ENCODE results near the gene EBP.
A peak's percentile ranks its signal among the peaks of the same experiment; 100 is the strongest.
"Not testable (repeated sequence)": the region's sequence is repeated elsewhere in the genome, so short reads cannot be mapped to it uniquely, and the experiment has no call there.

EBP gene

DNA sequence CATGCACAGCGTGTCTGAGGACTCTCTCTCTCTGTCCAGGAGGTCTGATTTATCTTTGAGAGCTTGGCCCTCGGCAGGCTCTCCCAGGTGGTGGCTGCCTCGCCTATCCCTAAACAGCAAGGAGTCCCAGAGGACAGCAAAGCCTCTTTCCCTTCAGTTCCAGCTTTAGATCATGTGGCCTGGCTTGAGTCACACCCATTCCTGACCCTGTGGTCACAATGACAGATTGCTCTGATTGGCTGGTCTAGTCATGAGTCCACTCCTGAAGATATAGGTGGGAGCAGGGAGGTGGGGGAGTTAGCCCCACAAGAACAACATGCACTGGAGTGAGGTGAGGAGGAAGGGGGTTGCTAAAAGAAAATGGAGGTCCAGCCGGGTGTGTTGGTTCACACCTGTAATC, 24.9 kb upstream of the EBP start:
- DNase-seq: no peak

GRCh38 chrX:48497871-48498270, 23.7 kb upstream of the EBP start:
- DNase-seq: no peak

DNA sequence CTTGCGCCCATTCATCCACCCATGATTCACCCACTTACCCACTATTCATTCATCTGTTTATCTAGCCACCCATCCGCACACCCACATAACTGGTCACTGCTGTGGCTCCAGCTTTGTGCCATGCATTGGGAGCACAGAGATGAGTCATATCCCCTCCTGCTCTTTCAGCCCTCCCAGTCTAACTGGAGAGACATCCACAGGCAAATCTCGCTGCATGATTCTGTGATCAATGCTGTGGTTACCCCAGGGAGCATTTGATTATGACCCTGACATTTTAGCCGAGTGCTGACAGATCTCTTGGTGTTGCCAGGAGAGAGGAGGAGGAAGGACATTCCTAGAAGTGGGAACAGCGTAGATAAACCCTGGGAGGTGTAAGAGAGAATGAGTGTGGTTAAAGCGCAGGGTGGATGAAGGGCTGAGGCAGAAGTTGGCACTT, 23.2 kb upstream of the EBP start:
- DNase-seq: no peak

DNA sequence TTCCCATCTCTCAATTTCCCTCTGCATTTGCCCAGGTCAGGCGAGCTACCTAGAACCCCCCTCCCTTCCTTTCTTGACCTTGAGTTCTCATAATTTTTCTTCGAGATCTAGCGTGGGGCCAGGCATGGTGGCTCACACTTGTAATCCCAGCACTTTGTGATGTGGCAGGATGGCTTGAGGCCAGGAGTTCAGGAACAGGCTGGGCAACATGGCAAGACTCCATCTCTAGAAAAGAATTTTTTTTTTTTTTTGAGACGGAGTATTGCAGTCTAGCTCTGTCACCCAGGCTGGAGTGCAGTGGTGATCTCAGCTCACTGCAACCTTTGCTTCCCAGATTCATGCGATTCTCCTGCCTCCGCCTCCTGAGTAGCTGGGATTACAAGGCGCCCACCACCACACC, 17.3 kb upstream of the EBP start:
- DNase-seq: no peak

DNA sequence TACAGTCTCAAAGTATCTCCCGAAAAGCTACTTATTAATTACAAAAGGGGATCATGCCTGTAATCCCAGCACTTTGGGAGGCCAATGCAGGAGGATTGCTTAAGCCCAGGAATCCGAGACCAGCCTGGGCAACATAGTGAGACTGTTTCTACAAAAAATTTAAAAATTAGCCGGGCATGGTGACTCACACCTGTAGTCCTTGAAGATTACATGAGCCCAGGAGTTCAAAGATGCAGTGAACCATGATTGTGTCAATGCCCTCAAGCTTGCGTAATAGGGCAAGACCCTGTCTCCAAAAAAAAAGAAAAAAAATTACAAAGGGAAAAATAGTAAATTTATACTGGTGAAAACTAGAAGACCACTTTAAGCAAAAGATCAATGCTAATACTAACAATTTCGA, 16.1 kb upstream of the EBP start:
- DNase-seq: no peak

DNA sequence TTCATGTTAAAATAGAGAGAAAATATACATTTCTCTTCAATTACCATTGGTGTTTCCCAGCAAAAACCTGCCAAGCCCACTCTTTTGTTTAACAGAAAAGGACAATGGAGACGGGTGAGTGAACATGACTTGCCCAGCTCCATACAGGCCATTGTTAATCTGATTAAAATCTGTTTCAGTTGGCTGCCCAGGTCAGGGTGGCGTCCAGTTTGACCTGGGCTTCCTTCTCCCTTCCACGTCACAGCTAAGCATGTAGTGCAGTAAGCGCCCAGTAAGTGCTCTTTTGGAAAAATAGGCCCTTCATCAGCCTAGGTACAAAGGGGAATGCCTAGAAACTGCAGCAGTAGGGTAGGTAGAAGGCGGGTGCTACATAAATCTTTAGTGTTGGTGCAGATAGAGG, 14.4 kb upstream of the EBP start:
- DNase-seq: no peak

- peak; percentile 87 for DNase-seq
These were observed 13.0 kb upstream of the EBP start, which contains the start of gene PORCN for GRCh38 chrX:48508400-48509244. PORCN (plus strand) TSS chrX:48508992; CDS start chrX:48509821, 829 bp downstream.

- DNase-seq: no peak
These were observed 12.4 kb upstream of the EBP start for GRCh38 chrX:48509245-48509590.

DNA sequence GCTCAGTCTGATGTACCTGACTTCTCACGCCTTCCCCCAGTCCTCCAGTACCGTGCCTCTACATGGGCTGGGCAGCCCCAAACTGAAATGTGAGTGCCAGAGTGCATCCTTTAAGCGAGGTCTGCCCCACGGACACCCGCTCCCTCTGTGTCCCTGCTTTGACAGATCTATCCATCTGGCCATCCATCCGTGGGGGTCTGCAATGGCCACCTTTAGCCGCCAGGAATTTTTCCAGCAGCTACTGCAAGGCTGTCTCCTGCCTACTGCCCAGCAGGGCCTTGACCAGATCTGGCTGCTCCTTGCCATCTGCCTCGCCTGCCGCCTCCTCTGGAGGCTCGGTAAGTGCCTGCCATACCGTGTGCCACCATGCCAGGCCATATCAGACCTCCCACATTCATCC, 12.0 kb upstream of the EBP start:
- no peak for DNase-seq

GRCh38 chrX:48511560-48511959, 10.0 kb upstream of the EBP start:
- no peak for DNase-seq

DNA sequence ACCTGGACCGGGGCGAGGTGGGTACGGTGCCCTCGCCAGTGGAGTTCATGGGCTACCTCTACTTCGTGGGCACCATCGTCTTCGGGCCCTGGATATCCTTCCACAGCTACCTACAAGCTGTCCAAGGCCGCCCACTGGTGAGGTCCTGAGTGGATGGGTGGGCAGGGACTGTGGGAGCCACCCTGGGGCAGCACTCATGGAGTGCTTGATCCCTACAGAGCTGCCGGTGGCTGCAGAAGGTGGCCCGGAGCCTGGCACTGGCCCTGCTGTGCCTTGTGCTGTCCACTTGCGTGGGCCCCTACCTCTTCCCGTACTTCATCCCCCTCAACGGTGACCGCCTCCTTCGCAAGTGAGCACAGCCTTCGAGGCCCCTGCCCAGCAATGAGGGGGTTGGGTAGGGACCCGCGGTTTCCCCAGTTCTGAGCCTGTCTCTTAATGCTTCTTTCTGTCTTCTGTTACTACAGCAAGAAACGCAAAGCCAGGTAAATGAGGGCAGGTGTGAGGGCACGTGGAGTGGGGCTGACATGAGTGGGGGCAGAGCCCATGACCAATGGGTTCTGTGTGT, 9.2 kb upstream of the EBP start:
- DNase-seq: no peak

DNA sequence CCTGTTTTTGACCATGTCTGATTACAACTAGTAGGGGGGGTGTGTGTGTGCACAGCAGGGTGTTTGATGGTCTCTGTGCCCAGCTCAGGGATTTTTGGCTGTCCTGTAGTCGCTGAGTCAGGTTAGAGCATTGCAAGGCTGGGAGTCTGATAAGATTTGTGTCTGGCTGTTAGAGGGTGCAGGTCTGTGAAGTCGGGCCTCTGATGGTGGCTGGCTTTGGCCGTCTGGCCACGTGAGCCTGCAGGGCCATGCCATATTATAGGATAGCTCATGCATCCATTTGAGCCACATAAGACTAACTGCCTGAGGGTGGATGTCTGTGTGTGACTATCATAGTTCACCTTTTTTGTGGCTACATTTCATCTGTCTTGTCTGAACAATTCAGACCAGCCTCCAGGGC, 7.9 kb upstream of the EBP start:
- no peak for DNase-seq

GRCh38 chrX:48514126-48514806, 7.3 kb upstream of the EBP start:
- no peak for DNase-seq

DNA sequence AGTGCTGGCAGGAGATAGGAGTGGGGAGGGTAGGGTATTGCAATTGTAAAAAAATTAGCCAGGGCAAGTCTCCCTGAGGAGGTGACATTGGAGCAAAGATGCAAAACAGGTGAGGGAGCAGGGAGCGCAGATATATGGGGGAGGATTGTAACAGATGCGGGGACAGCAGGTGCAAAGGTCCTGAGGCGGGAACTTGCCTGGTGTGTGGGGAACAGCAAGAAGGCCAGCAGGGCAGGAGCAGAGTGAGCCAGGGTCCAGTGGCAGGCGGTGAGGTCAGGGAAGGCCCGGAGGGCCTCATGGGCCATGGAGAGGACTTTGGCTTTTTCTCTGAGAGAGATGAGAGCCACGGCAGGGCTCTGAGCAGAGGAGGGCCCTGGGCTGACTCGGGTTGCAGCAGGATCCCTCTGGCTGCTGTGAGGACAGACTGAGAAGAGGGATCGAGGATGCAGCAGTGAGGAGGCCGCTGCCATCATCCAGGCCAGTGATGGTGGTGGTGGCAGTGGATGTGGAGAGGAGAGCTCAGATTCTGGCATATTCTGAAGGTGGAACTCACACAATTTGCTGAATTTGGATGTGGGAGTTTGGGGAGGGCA, 6.6 kb upstream of the EBP start:
- no peak for DNase-seq

- DNase-seq: no peak
These were observed 5.8 kb upstream of the EBP start for GRCh38 chrX:48515842-48516241.

DNA sequence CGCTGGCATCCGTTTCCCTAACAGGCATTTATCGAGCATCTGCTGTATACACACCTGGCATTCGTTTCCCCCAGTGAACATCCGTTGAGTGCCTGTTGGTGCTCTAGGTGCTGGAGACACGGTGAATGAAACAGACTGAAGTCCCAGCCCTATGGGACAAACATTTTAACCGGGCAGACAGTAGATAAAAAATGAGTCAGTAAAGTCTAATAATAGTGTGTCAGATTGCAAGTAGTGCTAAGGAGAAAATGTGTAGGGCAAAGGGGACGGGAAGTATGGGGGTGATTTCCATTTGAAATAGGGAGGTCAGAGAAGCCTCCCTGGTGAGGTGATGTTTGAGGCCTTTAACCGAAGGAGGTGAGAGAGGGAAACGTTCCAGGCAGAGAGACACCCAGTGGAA, 5.3 kb upstream of the EBP start:
- no peak for DNase-seq

DNA sequence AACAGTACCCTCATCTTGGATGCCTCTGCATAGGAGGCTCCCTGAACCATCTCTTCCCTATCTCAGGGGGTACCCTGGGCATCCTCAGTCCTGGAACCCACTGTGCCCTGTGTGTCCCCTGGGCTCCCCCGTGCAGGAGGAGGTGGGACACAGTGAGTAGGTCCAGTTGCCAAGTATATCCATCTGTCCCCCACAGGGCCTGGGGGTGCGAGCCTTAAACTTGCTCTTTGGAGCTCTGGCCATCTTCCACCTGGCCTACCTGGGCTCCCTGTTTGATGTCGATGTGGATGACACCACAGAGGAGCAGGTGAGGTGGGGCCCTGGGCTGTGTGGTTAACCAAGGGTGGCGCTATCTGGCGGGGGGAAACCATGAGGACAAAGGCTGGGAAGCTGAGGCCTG, 4.6 kb upstream of the EBP start:
- DNase-seq: peak; percentile 14

DNA sequence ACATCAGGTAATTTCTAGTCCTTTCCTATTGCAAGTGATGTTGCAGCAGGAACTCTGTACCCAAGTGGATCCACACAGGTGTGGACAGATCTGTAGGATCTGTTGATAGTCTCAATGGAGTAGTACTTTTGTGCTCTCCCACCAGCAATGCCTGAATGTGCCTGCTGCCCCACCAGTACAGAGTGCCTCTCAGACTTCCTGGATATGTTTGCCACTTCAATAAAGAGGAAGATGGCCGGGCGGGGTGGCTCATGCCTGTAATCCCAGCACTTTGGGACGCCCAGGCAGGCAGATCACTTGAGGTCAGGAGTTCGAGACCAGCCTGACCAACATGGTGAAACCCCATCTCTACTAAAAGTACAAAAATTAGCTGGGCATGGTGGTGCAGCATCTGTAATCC, 2.1 kb upstream of the EBP start:
- not testable (repeated sequence) for DNase-seq

- DNase-seq: no peak
These were observed 1.2 kb upstream of the EBP start for GRCh38 chrX:48520455-48520854.

- no peak for DNase-seq
These were observed 644 bp upstream of the EBP start for GRCh38 chrX:48520976-48521352.

GRCh38 chrX:48522291-48522690, 683 bp downstream of the EBP start:
- no peak for DNase-seq

GRCh38 chrX:48523682-48524081, 2.1 kb downstream of the EBP start:
- DNase-seq: no peak

- not testable (repeated sequence) for DNase-seq
These were observed 4.2 kb downstream of the EBP start for GRCh38 chrX:48525853-48526252.

DNA sequence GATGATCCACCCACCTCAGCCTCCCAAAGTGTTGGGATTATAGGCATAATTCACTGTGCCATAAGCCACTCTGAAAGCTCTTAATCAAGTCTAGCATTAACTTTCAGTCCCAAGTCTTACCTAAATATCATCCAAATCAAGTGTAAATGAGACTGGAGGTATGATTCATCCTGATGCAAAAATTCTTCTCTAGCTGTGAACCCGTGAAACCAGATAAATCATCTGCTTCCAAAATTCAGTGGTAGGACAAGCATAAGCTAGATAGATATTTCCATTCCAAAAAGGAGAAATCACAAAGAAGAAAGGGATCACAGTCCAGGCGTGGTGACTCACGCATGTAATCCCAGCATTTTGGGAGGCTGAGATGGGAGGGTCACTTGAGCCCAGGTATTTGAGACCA, 9.1 kb downstream of the EBP start:
- no peak for DNase-seq

All from CD4-positive, alpha-beta T cell treated with Interleukin-17A for 4 hours (primary cell).